AG04449 (cell line): ENCODE results near the gene SGPP2.
"Not testable (repeated sequence)": the region's sequence is repeated elsewhere in the genome, so short reads cannot be mapped to it uniquely, and the experiment has no call there.

Experiments used
- CTCF ChIA-PET: fragments of 350-600 bp; formaldehyde crosslinking; extraction: SDS; loops from one replicate; lab custom pipeline; 2021; ENCODE audit warnings: antibody characterized with exemption; lab: Yijun Ruan, JAX
- POLR2A ChIA-PET: fragments of 400-600, 350-600 bp; formaldehyde crosslinking; extraction: SDS; loops from one replicate; lab custom pipeline; 2020; ENCODE audit warnings: antibody characterized with exemption, inconsistent platforms; lab: Yijun Ruan, JAX
- DNase-seq: peaks from one replicate; pipeline ENCODE4 v3.0.0-alpha.2; 2010; ENCODE audit warnings: low read depth, low spot score
- H3K4me3 ChIP-seq: 2 replicates; pipeline ENCODE4 v1.5.1; 2011; ENCODE audit warnings: low read depth, mild to moderate bottlenecking, control low read depth, low read length
- CTCF ChIP-seq: IDR thresholded peaks from one replicate; pipeline ENCODE4 v1.5.1; 2011; ENCODE audit warnings: mild to moderate bottlenecking, moderate library complexity, low read length, control low read depth, inconsistent platforms; ENCODE audit not compliant: insufficient read depth; ENCODE audit errors: missing control alignments

Gene SGPP2

GRCh38 chr2:222393733-222394267, 30.5 kb upstream of the SGPP2 start:
- POLR2A ChIA-PET = no interaction called here
- no peak for TF ChIP-seq CTCF
- no peak overlapping the region for H3K4me3 ChIP-seq
- no peak for DNase-seq
- CTCF ChIA-PET = no interaction called here

- DNase-seq = no peak
- ChIA-PET POLR2A (no interaction called here), CTCF (no interaction called here)
- no peak overlapping the region for H3K4me3 ChIP-seq
- no peak for TF ChIP-seq CTCF
These were observed 25.9 kb upstream of the SGPP2 start for GRCh38 chr2:222398446-222398885.

GRCh38 chr2:222399038-222399783, 25.1 kb upstream of the SGPP2 start:
- TF ChIP-seq CTCF = no peak
- no peak overlapping the region for H3K4me3 ChIP-seq
- CTCF ChIA-PET = no interaction called here
- DNase-seq = no peak
- POLR2A ChIA-PET = no interaction called here

- no peak overlapping the region for H3K4me3 ChIP-seq
- CTCF ChIA-PET = no interaction called here
- POLR2A ChIA-PET = no interaction called here
- no peak for TF ChIP-seq CTCF
- DNase-seq = no peak
These were observed 20.0 kb upstream of the SGPP2 start for GRCh38 chr2:222404151-222404905.

- no peak overlapping the region for H3K4me3 ChIP-seq
- ChIA-PET CTCF (no interaction called here), POLR2A (no interaction called here)
- no peak for TF ChIP-seq CTCF
- no peak for DNase-seq
These were observed 15.7 kb upstream of the SGPP2 start for GRCh38 chr2:222408684-222409083.

- DNase-seq = no peak
- ChIA-PET POLR2A (no interaction called here), CTCF (interaction anchor here (1.3 kb wide), 1 partner anchor 9 kb away, joined by 3 read pairs; no protein-coding TSS in a partner anchor)
- no peak overlapping the region for H3K4me3 ChIP-seq
- TF ChIP-seq CTCF = no peak
These were observed 13.8 kb upstream of the SGPP2 start for GRCh38 chr2:222410534-222410933.

GRCh38 chr2:222412334-222412733, 12.0 kb upstream of the SGPP2 start:
- DNase-seq, POLR2A ChIA-PET, H3K4me3 ChIP-seq, CTCF ChIA-PET: not testable (repeated sequence)
